Middle frontal gyrus (tissue), 1 donor: ENCODE results near the gene BGLAP.
A peak's percentile ranks its signal among the peaks of the same experiment; 100 is the strongest.
"Not testable (repeated sequence)": the region's sequence is repeated elsewhere in the genome, so short reads cannot be mapped to it uniquely, and the experiment has no call there.

Experiments
- DNase-seq: peaks from one replicate; pipeline ENCODE4 v3.0.0-alpha.2; 2015; ENCODE audit warnings: low spot score; ENCODE audit errors: extremely low spot score

Gene BGLAP

GRCh38 chr1:156241926-156242325 is at the start of gene BGLAP:
BGLAP (plus strand) TSS chr1:156242184; CDS start chr1:156242232, 48 bp downstream.
- DNase-seq: no peak

- DNase-seq: no peak
These were observed 48.8 kb upstream of the BGLAP start for GRCh38 chr1:156193208-156193487.

- DNase-seq: peak; percentile 98
These were observed 48.3 kb upstream of the BGLAP start, which contains the start of gene SLC25A44 for GRCh38 chr1:156193488-156194299. SLC25A44 (plus strand) TSS chr1:156194104; CDS start chr1:156199848, 5,744 bp downstream.

- DNase-seq: no peak
These were observed 47.7 kb upstream of the BGLAP start for GRCh38 chr1:156194300-156194652.

GRCh38 chr1:156195853-156196252 is 46.1 kb upstream of the BGLAP start:
- no peak for DNase-seq

DNA sequence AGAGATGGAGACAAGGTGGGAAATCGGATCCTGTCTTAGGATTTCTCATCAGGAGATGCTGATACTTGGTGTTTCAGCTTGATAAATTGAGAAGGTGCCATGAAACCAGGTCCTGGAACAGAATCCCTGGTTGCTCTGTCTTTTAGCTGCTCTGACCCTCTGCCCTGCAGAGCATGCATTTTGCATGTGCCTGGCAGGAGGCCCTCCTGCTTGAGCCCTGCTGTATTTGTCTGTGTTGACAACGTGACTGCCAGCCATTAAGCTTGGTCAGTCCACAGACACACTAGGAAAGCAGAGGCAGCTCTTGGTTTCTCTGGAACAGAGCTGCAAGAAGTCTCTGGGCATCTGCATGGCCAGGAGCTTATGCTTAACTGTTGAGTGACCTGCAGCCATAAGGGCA is 45.5 kb upstream of the BGLAP start:
- no peak for DNase-seq

GRCh38 chr1:156198831-156199349 is 43.1 kb upstream of the BGLAP start:
- DNase-seq: no peak

GRCh38 chr1:156200044-156200443 is 41.9 kb upstream of the BGLAP start:
- no peak for DNase-seq

DNA sequence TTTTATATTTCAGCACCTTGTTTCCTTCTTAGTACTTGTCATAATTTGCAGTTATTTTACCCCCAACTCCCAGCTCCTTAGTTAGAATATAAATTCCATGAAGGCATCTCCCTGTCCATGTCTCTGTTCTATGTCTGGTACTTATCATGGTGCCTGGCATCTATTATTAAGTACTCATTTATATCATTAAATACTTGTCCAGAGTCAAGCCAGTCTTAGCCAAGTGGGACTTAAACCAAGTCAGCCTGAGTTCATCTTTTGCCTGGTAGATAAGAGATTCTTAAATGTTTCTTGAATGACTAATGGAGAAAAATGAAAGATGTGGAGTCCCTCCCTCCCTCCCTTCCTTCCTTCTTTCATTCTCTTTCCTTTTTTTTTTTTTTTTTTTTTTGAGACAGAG is 38.7 kb upstream of the BGLAP start:
- DNase-seq: no peak

GRCh38 chr1:156204686-156205085 is 37.3 kb upstream of the BGLAP start:
- no peak for DNase-seq

- DNase-seq: no peak
These were observed 30.7 kb upstream of the BGLAP start for GRCh38 chr1:156211243-156211642.

- DNase-seq: no peak
These were observed 29.9 kb upstream of the BGLAP start for GRCh38 chr1:156212130-156212529.

- DNase-seq: peak; percentile 96
These were observed 28.9 kb upstream of the BGLAP start, which contains the start of gene PMF1 for GRCh38 chr1:156212833-156213643. PMF1 (plus strand) TSS chr1:156213007; CDS start chr1:156213016, 9 bp downstream.

DNA sequence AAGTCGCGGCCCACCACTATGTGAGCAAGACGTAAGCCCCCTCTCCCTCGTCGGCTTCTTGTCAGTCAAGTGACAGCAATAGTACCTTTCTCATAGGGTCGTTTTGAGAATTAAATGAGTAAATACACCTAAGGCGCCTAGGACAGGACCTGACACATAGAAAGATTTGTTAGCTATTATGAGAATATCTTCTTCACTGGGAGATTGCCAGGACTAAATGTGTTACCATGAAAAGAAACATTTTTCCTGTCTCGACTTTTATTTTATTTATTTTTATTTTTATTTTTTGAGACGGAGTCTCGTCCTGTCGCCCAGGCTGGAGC is 28.4 kb upstream of the BGLAP start:
- DNase-seq: no peak

- no peak for DNase-seq
These were observed 27.8 kb upstream of the BGLAP start for GRCh38 chr1:156214024-156214748.

DNA sequence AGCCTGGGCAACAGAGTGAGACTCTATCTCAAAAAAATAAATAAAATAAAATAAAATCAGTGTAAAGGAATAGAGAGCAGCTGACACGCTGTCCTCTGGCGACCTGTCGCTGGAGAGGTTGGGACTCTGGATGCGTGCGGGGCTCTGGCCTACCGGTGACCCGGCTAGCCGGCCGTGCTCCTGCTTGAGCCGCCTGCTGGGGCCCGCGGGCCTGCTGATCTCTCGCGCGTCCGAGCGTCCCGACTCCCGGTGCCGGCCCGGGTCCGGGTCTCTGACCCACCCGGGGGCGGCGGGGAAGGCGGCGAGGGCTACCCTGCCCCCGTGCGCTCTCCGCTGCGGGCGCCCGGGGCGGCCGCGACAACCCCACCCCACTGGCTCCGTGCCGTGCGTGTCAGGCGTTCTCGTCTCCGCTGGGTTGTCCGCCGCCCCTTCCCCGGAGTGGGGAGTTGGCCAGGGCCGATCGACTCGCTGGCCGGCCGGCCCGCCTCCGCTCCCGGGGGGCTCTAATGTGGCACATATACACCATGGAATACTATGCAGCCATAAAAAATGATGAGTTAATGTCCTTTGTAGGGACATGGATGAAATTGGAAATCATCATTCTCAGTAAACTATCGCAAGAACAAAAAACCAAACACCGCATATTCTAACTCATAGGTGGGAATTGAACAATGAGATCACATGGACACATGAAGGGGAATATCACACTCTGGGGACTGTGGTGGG is 25.5 kb upstream of the BGLAP start:
- not testable (repeated sequence) for DNase-seq

DNA sequence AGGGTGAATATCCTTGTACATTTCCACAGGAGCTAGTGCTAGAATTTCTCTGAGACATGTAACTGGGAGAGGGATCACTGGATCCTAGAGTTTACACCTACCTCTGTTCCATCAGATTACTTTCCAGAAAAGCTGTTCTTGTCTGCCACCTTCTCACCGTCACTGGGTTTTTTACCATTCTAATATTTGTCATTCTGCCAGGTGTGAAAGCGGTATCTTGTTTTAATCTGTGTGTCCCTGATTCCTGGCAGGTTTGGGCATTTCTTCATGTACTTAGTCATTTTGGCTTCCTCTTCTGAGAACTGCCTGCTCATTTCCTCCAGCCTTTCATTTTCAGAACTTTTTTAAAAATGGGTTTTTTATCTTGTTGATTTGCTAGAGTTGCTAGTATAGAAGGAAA is 24.1 kb upstream of the BGLAP start:
- DNase-seq: no peak

DNA sequence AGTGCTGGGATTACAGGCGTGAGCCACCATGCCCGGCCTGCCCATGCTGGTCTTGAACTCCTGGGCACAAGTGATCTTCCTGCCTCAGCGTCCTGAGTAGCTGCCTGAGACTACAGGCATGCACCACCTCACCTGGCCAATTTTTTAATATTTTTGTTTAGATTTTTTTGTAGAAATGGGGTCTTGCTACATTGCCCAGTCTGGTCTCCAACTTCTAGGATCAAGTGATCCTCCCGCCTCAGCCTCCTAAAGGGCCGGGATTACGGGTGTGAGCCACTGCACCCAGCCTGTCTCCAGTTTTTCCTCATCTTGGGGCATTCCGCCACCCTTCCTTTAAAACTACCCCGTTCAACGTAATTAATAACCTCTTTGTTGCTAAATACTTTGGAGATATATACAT is 21.8 kb upstream of the BGLAP start:
- no peak for DNase-seq

GRCh38 chr1:156221986-156222692 is 19.8 kb upstream of the BGLAP start:
- no peak for DNase-seq

GRCh38 chr1:156225677-156226014 is 16.3 kb upstream of the BGLAP start:
- DNase-seq: no peak

GRCh38 chr1:156226116-156226538 is 15.9 kb upstream of the BGLAP start:
- no peak for DNase-seq
